ENCODE results near the gene KDM6A. TPM values are rescaled to one million over a fixed set of nuclear protein-coding genes. Genes with fewer than 3 reads are reported as not detected.
A peak's percentile ranks its signal among the peaks of the same experiment; 100 is the strongest.

The KDM6A gene
- polyA plus RNA-seq, 1 experiment, result 9.9 TPM

GRCh38 chrX:44913656-44914531 is 40.9 kb downstream of the KDM6A start:
- H3K9me3 ChIP-seq (ENCODE audit: control insufficient read depth, insufficient read depth, low read length), result peaks cover 5% of the 10 kb centered on the region; the same call in 1 of the 2 replicates
- DNase-seq (ENCODE audit: low read depth, low spot score), result no peak
- ChIA-PET CTCF (no interaction called here), POLR2A (interaction anchor here (0.6 kb wide), 1 partner anchor 78 kb away, joined by 14 read pairs; no protein-coding TSS in a partner anchor)
- H3K27me3 ChIP-seq (ENCODE audit: control insufficient read depth, insufficient read depth, low read length), result no peaks in the 10 kb centered on the region
- peak overlapping the region; percentile 31 for H3K27ac ChIP-seq (ENCODE audit: low read depth, low read length)
- no peak overlapping the region for H3K4me3 ChIP-seq (ENCODE audit: low read depth, low read length)
- TF ChIP-seq CTCF (IDR thresholded peaks at IDR 0.05; ENCODE audit: low read depth, low read length), result no peak

GRCh38 chrX:44914532-44915198 is 41.7 kb downstream of the KDM6A start:
- ChIA-PET POLR2A (interaction anchor here (0.6 kb wide), 1 partner anchor 78 kb away, joined by 14 read pairs; no protein-coding TSS in a partner anchor), CTCF (no interaction called here)
- no peaks in the 10 kb centered on the region for H3K27me3 ChIP-seq (ENCODE audit: control insufficient read depth, insufficient read depth, low read length)
- H3K4me3 ChIP-seq (ENCODE audit: low read depth, low read length), result 0 out of 2 replicates have a peak overlapping the region, but pooled peaks have one; percentile 2
- H3K27ac ChIP-seq (ENCODE audit: low read depth, low read length), result peak overlapping the region; percentile 31
- no peak for DNase-seq (ENCODE audit: low read depth, low spot score)
- peaks cover 5% of the 10 kb centered on the region; the same call in 1 of the 2 replicates for H3K9me3 ChIP-seq (ENCODE audit: control insufficient read depth, insufficient read depth, low read length)
- TF ChIP-seq CTCF (IDR thresholded peaks at IDR 0.05; ENCODE audit: low read depth, low read length), result no peak

- H3K27me3 ChIP-seq (ENCODE audit: control insufficient read depth, insufficient read depth, low read length), result no peaks in the 10 kb centered on the region
- CTCF ChIA-PET, result no interaction called here
- peak overlapping the region; percentile 42; the same call in 1 of the 2 replicates for H3K4me3 ChIP-seq (ENCODE audit: low read depth, low read length)
- no peak for DNase-seq (ENCODE audit: low read depth, low spot score)
- H3K9me3 ChIP-seq (ENCODE audit: control insufficient read depth, insufficient read depth, low read length), result peaks cover 5% of the 10 kb centered on the region; the same call in 1 of the 2 replicates
- TF ChIP-seq CTCF (IDR thresholded peaks at IDR 0.05; ENCODE audit: low read depth, low read length), result no peak
- no peak overlapping the region for H3K27ac ChIP-seq (ENCODE audit: low read depth, low read length)
- POLR2A ChIA-PET, result no interaction called here
These were observed 42.4 kb downstream of the KDM6A start for GRCh38 chrX:44915361-44915868.

GRCh38 chrX:44918722-44919121 is 45.7 kb downstream of the KDM6A start:
- DNase-seq (ENCODE audit: low read depth, low spot score), result no peak
- POLR2A ChIA-PET, result no interaction called here
- Histone ChIP-seq H3K27ac (ENCODE audit: low read depth, low read length) (no peak overlapping the region), H3K4me3 (ENCODE audit: low read depth, low read length) (no peak overlapping the region), H3K27me3 (ENCODE audit: control insufficient read depth, insufficient read depth, low read length) (no peaks in the 10 kb centered on the region), H3K9me3 (ENCODE audit: control insufficient read depth, insufficient read depth, low read length) (no peaks in the 10 kb centered on the region)
- CTCF ChIA-PET, result no interaction called here
- no peak for TF ChIP-seq CTCF (IDR thresholded peaks at IDR 0.05; ENCODE audit: low read depth, low read length)
